ENCODE measurements around the gene CDYL2.

DNA sequence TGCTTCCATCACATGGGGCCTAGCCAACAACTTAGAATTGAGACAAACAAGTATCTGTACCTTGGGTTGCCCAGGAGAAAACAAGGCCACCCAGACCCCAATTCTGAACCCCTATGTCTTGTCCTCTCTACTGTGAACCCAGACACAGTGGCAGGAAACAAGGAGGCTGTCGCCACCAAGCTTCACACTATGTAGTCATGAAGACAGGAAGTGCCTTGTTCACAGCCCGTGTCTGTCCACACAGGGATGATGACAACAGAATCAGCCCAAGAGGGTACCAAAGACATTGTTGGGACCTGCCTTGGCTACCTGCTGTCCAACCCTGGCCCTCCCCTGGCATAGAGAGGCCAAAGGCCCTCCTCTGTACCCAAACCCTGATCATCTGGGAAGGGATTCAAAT, 84.8 kb downstream of the CDYL2 start:
- TF ChIP-seq CTCF (IDR thresholded peaks at IDR 0.05), result no peak
- TF ChIP-seq ESRRA (CRISPR knock-in tag; IDR thresholded peaks at IDR 0.05; ENCODE audit: borderline replicate concordance), result no peak
- no peak for TF ChIP-seq JUN (CRISPR knock-in tag; IDR thresholded peaks at IDR 0.05)
- TF ChIP-seq, protein P1, sequence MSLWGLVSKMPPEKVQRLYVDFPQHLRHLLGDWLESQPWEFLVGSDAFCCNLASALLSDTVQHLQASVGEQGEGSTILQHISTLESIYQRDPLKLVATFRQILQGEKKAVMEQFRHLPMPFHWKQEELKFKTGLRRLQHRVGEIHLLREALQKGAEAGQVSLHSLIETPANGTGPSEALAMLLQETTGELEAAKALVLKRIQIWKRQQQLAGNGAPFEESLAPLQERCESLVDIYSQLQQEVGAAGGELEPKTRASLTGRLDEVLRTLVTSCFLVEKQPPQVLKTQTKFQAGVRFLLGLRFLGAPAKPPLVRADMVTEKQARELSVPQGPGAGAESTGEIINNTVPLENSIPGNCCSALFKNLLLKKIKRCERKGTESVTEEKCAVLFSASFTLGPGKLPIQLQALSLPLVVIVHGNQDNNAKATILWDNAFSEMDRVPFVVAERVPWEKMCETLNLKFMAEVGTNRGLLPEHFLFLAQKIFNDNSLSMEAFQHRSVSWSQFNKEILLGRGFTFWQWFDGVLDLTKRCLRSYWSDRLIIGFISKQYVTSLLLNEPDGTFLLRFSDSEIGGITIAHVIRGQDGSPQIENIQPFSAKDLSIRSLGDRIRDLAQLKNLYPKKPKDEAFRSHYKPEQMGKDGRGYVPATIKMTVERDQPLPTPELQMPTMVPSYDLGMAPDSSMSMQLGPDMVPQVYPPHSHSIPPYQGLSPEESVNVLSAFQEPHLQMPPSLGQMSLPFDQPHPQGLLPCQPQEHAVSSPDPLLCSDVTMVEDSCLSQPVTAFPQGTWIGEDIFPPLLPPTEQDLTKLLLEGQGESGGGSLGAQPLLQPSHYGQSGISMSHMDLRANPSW (CRISPR knock-in tag; conservative IDR thresholded peaks at IDR 0.05; ENCODE audit: low read depth), result no peak
- TF ChIP-seq PREB (CRISPR knock-in tag; IDR thresholded peaks at IDR 0.05; ENCODE audit: borderline replicate concordance), result no peak
- TF ChIP-seq TEAD1 (CRISPR knock-in tag; IDR thresholded peaks at IDR 0.05), result no peak
